Astrocyte (in vitro differentiated cells and primary cell): ENCODE results near the gene TNC. TPM values are rescaled to one million over a fixed set of nuclear protein-coding genes. Genes with fewer than 3 reads are reported as not detected.

Source experiments
- DNase-seq: peaks from one replicate; pipeline ENCODE4 v3.0.0-alpha.2; 2010; ENCODE audit warnings: low read depth
- FAIRE-seq: peaks from 2 replicates; lab custom pipeline; 2011; peaks lifted over from hg19 to GRCh38; lab: Jason Lieb, UNC
- H2AFZ ChIP-seq: 2 replicates; pipeline ENCODE4 v1.6.0; 2012; ENCODE audit warnings: low read depth, low read length, inconsistent platforms
- H3K27ac ChIP-seq: 2 replicates; pipeline ENCODE4 v1.5.1; 2011; ENCODE audit warnings: low read depth, low read length, inconsistent platforms
- H3K27me3 ChIP-seq: 2 replicates; pipeline ENCODE4 v1.6.0; 2011; ENCODE audit warnings: low read length, inconsistent platforms; ENCODE audit not compliant: insufficient read depth
- H3K36me3 ChIP-seq: 2 replicates; pipeline ENCODE4 v1.5.1; 2011; ENCODE audit warnings: low read length, inconsistent platforms; ENCODE audit not compliant: insufficient read depth
- H3K4me1 ChIP-seq: 2 replicates; pipeline ENCODE4 v1.5.1; 2011; ENCODE audit warnings: low read length, inconsistent platforms; ENCODE audit not compliant: insufficient read depth
- H3K4me2 ChIP-seq: 2 replicates; pipeline ENCODE4 v1.6.0; 2012; ENCODE audit warnings: low read length, inconsistent platforms
- H3K4me3 ChIP-seq: 2 replicates; pipeline ENCODE4 v1.5.1; 2011; ENCODE audit warnings: low read depth, mild to moderate bottlenecking, low read length, inconsistent platforms; ENCODE audit not compliant: insufficient read depth
- H3K79me2 ChIP-seq: 2 replicates; pipeline ENCODE4 v1.6.0; 2012; ENCODE audit warnings: mild to moderate bottlenecking, low read length, inconsistent platforms; ENCODE audit not compliant: insufficient read depth
- H3K9ac ChIP-seq: 2 replicates; pipeline ENCODE4 v1.6.0; 2012; ENCODE audit warnings: mild to moderate bottlenecking, low read length, inconsistent platforms
- H3K9me3 ChIP-seq: 2 replicates; pipeline ENCODE4 v1.5.1; 2012; ENCODE audit warnings: low read depth, mild to moderate bottlenecking, low read length, inconsistent platforms; ENCODE audit not compliant: insufficient read depth
- H4K20me1 ChIP-seq: 2 replicates; pipeline ENCODE4 v1.6.0; 2012; ENCODE audit warnings: low read length, inconsistent platforms; ENCODE audit not compliant: insufficient read depth
- H3K27ac Mint-ChIP-seq: one replicate; pipeline ENCODE4 v1.8.0; 2021; ENCODE audit warnings: mild to moderate bottlenecking, mixed read lengths; ENCODE audit not compliant: unreplicated experiment
- H3K27me3 Mint-ChIP-seq: one replicate; pipeline ENCODE4 v1.8.0; 2021; ENCODE audit warnings: low read depth, mixed read lengths; ENCODE audit not compliant: unreplicated experiment
- H3K36me3 Mint-ChIP-seq: one replicate; pipeline ENCODE4 v1.8.0; 2021; ENCODE audit warnings: low read depth, mixed read lengths; ENCODE audit not compliant: unreplicated experiment
- H3K4me1 Mint-ChIP-seq: one replicate; pipeline ENCODE4 v1.8.0; 2021; ENCODE audit warnings: low read depth, mixed read lengths; ENCODE audit not compliant: unreplicated experiment
- H3K4me3 Mint-ChIP-seq: one replicate; pipeline ENCODE4 v1.8.0; 2021; ENCODE audit warnings: mild to moderate bottlenecking, moderate library complexity, mixed read lengths; ENCODE audit not compliant: unreplicated experiment
- H3K9me3 Mint-ChIP-seq: one replicate; pipeline ENCODE4 v1.8.0; 2021; ENCODE audit warnings: mild to moderate bottlenecking, mixed read lengths; ENCODE audit not compliant: unreplicated experiment
- EZH2 ChIP-seq: IDR thresholded peaks from 2 replicates; pipeline ENCODE4 v1.6.1; 2012; ENCODE audit warnings: mild to moderate bottlenecking, low read length, inconsistent platforms; ENCODE audit not compliant: insufficient read depth
- total RNA-seq: library from RNA; stranded (reverse); gene quantifications from 2 replicates; pipeline ENCODE4 v1.2.1, GENCODE V29; 2021
- TF ChIP-seq, protein P1 (sequence below): IDR thresholded peaks from 2 replicates; pipeline ENCODE4 v1.5.1; 2011; ENCODE audit warnings: low read depth, mild to moderate bottlenecking, inconsistent platforms, low read length, moderate library complexity; ENCODE audit not compliant: insufficient read depth

TNC gene
- total RNA-seq, 1 donor from 2014 or later, result 747 TPM

- H2AFZ ChIP-seq, result no peak overlapping the region
- Mint-ChIP-seq H3K4me1 (peaks cover 38% of the 10 kb centered on the region), H3K36me3 (peaks cover 52% of the 10 kb centered on the region), H3K4me3 (no peak overlapping the region), H3K9me3 (peaks cover 3% of the 10 kb centered on the region), H3K27ac (peak overlapping the region; percentile 94), H3K27me3 (no peaks in the 10 kb centered on the region)
- H3K27me3 ChIP-seq, result no peaks in the 10 kb centered on the region
- no peak overlapping the region for H3K4me3 ChIP-seq
- peak overlapping the region; percentile 72 for H3K9ac ChIP-seq
- TF ChIP-seq EZH2, result no peak
- TF ChIP-seq, protein P1, sequence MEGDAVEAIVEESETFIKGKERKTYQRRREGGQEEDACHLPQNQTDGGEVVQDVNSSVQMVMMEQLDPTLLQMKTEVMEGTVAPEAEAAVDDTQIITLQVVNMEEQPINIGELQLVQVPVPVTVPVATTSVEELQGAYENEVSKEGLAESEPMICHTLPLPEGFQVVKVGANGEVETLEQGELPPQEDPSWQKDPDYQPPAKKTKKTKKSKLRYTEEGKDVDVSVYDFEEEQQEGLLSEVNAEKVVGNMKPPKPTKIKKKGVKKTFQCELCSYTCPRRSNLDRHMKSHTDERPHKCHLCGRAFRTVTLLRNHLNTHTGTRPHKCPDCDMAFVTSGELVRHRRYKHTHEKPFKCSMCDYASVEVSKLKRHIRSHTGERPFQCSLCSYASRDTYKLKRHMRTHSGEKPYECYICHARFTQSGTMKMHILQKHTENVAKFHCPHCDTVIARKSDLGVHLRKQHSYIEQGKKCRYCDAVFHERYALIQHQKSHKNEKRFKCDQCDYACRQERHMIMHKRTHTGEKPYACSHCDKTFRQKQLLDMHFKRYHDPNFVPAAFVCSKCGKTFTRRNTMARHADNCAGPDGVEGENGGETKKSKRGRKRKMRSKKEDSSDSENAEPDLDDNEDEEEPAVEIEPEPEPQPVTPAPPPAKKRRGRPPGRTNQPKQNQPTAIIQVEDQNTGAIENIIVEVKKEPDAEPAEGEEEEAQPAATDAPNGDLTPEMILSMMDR, result no peak
- H3K27ac ChIP-seq, result peak overlapping the region; percentile 75
- peak overlapping the region; percentile 53 for H3K4me2 ChIP-seq
- no peaks in the 10 kb centered on the region for H3K9me3 ChIP-seq
- peak; percentile 99 for FAIRE-seq
- H3K36me3 ChIP-seq, result peaks cover 42% of the 10 kb centered on the region
- H3K4me1 ChIP-seq, result peaks cover 46% of the 10 kb centered on the region
- H3K79me2 ChIP-seq, result no peaks in the 10 kb centered on the region
- H4K20me1 ChIP-seq, result no peaks in the 10 kb centered on the region
- DNase-seq, result peak; percentile 99
Measured at GRCh38 chr9:115022760-115023434, 95.1 kb downstream of the TNC start.

DNA sequence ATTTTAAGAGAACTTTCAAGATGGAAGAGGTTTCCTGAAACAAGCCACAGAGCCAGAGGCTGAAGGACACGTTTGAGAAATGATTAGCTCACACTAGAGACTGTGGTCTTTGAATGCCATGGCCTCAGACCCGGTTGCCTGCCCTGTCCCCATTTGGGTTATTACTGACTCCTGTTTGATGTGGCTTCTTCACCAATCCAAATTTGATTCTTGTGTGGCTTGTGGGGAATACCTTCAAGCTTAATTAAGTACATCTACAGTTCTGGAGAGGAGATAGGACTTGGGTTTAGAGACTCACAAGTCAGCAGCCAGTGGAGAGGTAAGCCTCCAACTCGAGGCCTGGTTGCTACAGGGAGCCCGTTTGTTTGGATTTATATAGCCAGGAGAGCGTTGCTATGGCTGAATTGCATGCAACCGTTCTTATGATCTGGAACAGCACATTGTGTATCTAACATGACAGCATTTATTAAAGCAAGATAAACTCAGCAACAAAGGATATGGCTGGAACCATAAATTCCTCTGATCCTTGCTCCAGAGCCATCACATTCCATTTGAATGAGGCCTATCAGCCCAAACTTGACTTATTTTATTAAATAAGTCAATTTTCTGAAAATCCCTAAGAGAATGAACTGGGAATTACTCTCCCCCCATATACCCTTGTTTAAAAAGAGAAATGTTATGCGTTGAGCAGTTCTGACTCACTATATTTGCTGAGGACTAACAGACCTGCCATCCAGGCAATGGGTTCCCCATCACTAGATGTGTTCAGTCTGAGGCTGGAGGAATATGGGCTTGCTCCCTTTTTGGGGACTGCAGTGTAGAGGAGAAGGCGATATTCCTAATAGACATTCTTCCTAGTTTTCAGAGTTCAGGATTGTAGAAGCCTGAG lies 99.2 kb downstream of the TNC start:
- H3K4me1 ChIP-seq, result peaks cover 28% of the 10 kb centered on the region
- no peak for TF ChIP-seq EZH2
- TF ChIP-seq, protein P1, result no peak
- H3K27me3 ChIP-seq, result no peaks in the 10 kb centered on the region
- H3K4me1 Mint-ChIP-seq, result peaks cover 38% of the 10 kb centered on the region
- H3K4me2 ChIP-seq, result no peak overlapping the region
- H3K27me3 Mint-ChIP-seq, result no peaks in the 10 kb centered on the region
- H3K9me3 ChIP-seq, result no peaks in the 10 kb centered on the region
- H3K4me3 Mint-ChIP-seq, result peak overlapping the region; percentile 41
- no peaks in the 10 kb centered on the region for H4K20me1 ChIP-seq
- no peaks in the 10 kb centered on the region for H3K79me2 ChIP-seq
- peaks cover 21% of the 10 kb centered on the region for H3K36me3 ChIP-seq
- H2AFZ ChIP-seq, result no peak overlapping the region
- H3K9me3 Mint-ChIP-seq, result peaks cover 3% of the 10 kb centered on the region
- H3K27ac ChIP-seq, result peak overlapping the region; percentile 73
- H3K9ac ChIP-seq, result peak overlapping the region; percentile 56
- DNase-seq, result peak; percentile 89
- peak; percentile 83 for FAIRE-seq
- H3K27ac Mint-ChIP-seq, result peak overlapping the region; percentile 77
- H3K36me3 Mint-ChIP-seq, result peaks cover 33% of the 10 kb centered on the region
- no peak overlapping the region for H3K4me3 ChIP-seq
